ENCODE data around the gene PRPF31. TPM values are rescaled to one million over a fixed set of nuclear protein-coding genes. Genes with fewer than 3 reads are reported as not detected.
A peak's percentile ranks its signal among the peaks of the same experiment; 100 is the strongest.

Gene PRPF31
- total RNA-seq, 1 donor from 2014 or later: 68.3 TPM

- Histone ChIP-seq H3K36me3 (ENCODE audit: control insufficient read depth, insufficient read depth, low read length) (no peaks in the 10 kb centered on the region), H3K27me3 (ENCODE audit: control insufficient read depth, insufficient read depth, low read length) (no peaks in the 10 kb centered on the region), H3K4me3 (ENCODE audit: low read depth, low read length) (peak overlapping the region; percentile 92)
- peak; percentile 100 for DNase-seq (ENCODE audit: low read depth)
- TF ChIP-seq CTCF (IDR thresholded peaks at IDR 0.05; ENCODE audit: insufficient read depth, low read length, poor library complexity, severe bottlenecking): no peak
Measured at GRCh38 chr19:54136864-54137698, 21.5 kb downstream of the PRPF31 start.

- peaks cover 1% of the 10 kb centered on the region for H3K36me3 ChIP-seq (ENCODE audit: control insufficient read depth, insufficient read depth, low read length)
- no peak for TF ChIP-seq CTCF (IDR thresholded peaks at IDR 0.05; ENCODE audit: insufficient read depth, low read length, poor library complexity, severe bottlenecking)
- DNase-seq (ENCODE audit: low read depth): no peak
Measured at GRCh38 chr19:54137699-54138488, 22.3 kb downstream of the PRPF31 start, which contains the start of gene CNOT3. Gene CNOT3 (plus strand): TSS chr19:54137762. CDS start chr19:54142979, 5,217 bp downstream.

GRCh38 chr19:54138489-54139256, 23.1 kb downstream of the PRPF31 start:
- Histone ChIP-seq H3K4me3 (ENCODE audit: low read depth, low read length) (peak overlapping the region; percentile 92), H3K36me3 (ENCODE audit: control insufficient read depth, insufficient read depth, low read length) (peaks cover 1% of the 10 kb centered on the region), H3K27me3 (ENCODE audit: control insufficient read depth, insufficient read depth, low read length) (no peaks in the 10 kb centered on the region)
- TF ChIP-seq CTCF (IDR thresholded peaks at IDR 0.05; ENCODE audit: insufficient read depth, low read length, poor library complexity, severe bottlenecking): no peak
- DNase-seq (ENCODE audit: low read depth): no peak

More at GRCh38 chr19:54137699-54138488, 22.3 kb downstream of the PRPF31 start, which contains the start of gene CNOT3:
- no peaks in the 10 kb centered on the region for H3K27me3 ChIP-seq (ENCODE audit: control insufficient read depth, insufficient read depth, low read length)
- H3K4me3 ChIP-seq (ENCODE audit: low read depth, low read length): peak within 1 kb of the TSS; percentile 92

- no peak for TF ChIP-seq CTCF (IDR thresholded peaks at IDR 0.05; ENCODE audit: insufficient read depth, low read length, poor library complexity, severe bottlenecking)
- no peak for DNase-seq (ENCODE audit: low read depth)
- Histone ChIP-seq H3K4me3 (ENCODE audit: low read depth, low read length) (no peak overlapping the region), H3K36me3 (ENCODE audit: control insufficient read depth, insufficient read depth, low read length) (peaks cover 1% of the 10 kb centered on the region), H3K27me3 (ENCODE audit: control insufficient read depth, insufficient read depth, low read length) (no peaks in the 10 kb centered on the region)
Measured at GRCh38 chr19:54141356-54141755, 25.8 kb downstream of the PRPF31 start.

GRCh38 chr19:54142166-54142780, 26.7 kb downstream of the PRPF31 start:
- TF ChIP-seq CTCF (IDR thresholded peaks at IDR 0.05; ENCODE audit: insufficient read depth, low read length, poor library complexity, severe bottlenecking): no peak
- Histone ChIP-seq H3K4me3 (ENCODE audit: low read depth, low read length) (no peak overlapping the region), H3K36me3 (ENCODE audit: control insufficient read depth, insufficient read depth, low read length) (peaks cover 1% of the 10 kb centered on the region), H3K27me3 (ENCODE audit: control insufficient read depth, insufficient read depth, low read length) (no peaks in the 10 kb centered on the region)
- no peak for DNase-seq (ENCODE audit: low read depth)

Measured in kidney epithelial cell (primary cell).